Gastrocnemius medialis (tissue), 4 donors: ENCODE measurements around the gene CDH23.

ENCODE experiments used
- POLR2A ChIP-seq, 2 donors: fragments of 450-650 bp; IDR thresholded peaks; one replicate each; pipeline ENCODE4 v1.6.1; 2017; ENCODE audit warnings: antibody characterized with exemption in 2 of 2, mild to moderate bottlenecking in 2 of 2, moderate library complexity in 2 of 2
- TF ChIP-seq, protein P1 (sequence below), 5 experiments: fragments of 450-650 bp in 3 of 5; fragments of 200-600 bp in 2 of 5; sonication (generic) in 2 of 5; IDR thresholded peaks in 4 of 5; conservative IDR thresholded peaks in 1 of 5; 1 replicate in 4 of 5; 2 replicates in 1 of 5; pipeline ENCODE4 v1.5.1; 2016 to 2019; ENCODE audit warnings: antibody characterized with exemption in 5 of 5, mild to moderate bottlenecking in 3 of 5, moderate library complexity in 3 of 5

DNA sequence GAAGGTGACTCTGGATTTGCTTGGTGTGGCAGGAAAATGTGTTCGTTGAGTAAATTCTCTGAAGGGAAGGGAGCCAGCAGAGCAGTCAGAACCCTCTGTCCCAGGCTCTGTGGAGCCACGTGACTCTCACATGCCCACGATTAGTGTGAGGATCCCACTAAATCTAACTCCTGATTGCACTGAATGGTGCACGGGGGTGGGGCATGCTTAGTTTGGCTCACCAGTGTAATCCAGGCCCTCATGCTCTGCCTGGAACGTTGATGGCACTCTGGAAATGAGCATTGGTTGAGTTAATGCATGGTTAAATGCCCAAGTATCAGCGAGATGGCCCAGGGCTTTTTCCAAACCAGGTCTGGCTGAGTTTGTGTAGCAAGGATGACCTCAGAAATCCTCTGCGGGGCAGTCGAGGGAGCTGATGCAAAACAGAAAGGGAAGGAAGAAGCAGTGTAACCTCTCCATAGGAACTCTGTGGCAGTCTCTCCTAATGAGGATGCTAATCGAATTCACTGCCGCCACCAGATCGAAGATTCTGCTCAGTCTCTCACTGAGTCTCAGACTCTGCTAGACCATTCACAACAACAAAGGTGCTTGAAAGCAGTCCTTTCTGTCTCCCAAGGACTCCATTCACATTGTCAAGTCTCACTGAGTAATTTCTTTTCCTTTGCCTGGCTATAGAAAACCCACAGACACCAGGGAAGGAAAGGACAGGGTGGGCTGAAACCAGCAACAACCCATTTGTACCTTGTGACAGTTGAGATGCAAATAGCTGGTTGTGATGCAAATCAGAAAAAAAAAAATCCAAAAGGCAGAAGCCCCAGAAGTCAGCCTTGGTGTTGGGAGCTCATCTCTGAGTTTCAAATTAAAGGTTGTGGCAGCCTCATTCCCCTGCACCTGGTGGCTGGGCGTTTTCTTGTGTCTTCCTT is 224.8 kb downstream of the CDH23 start:
- TF ChIP-seq, protein P1, sequence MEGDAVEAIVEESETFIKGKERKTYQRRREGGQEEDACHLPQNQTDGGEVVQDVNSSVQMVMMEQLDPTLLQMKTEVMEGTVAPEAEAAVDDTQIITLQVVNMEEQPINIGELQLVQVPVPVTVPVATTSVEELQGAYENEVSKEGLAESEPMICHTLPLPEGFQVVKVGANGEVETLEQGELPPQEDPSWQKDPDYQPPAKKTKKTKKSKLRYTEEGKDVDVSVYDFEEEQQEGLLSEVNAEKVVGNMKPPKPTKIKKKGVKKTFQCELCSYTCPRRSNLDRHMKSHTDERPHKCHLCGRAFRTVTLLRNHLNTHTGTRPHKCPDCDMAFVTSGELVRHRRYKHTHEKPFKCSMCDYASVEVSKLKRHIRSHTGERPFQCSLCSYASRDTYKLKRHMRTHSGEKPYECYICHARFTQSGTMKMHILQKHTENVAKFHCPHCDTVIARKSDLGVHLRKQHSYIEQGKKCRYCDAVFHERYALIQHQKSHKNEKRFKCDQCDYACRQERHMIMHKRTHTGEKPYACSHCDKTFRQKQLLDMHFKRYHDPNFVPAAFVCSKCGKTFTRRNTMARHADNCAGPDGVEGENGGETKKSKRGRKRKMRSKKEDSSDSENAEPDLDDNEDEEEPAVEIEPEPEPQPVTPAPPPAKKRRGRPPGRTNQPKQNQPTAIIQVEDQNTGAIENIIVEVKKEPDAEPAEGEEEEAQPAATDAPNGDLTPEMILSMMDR (IDR thresholded peaks at IDR 0.05 in 4 of 5, conservative IDR thresholded peaks at IDR 0.05 in 1 of 5): no peak
- no peak for TF ChIP-seq POLR2A (IDR thresholded peaks at IDR 0.05)
